Keratinocyte (primary cell): ENCODE results near the gene LMBR1L. TPM values are rescaled to one million over a fixed set of nuclear protein-coding genes. Genes with fewer than 3 reads are reported as not detected.

Experiments
- DNase-seq: peaks from one replicate; pipeline ENCODE4 v3.0.0-alpha.2; 2011; ENCODE audit warnings: low read depth, missing footprints, low spot score
- FAIRE-seq: peaks from 2 replicates; lab custom pipeline; 2011; peaks lifted over from hg19 to GRCh38; lab: Jason Lieb, UNC
- H2AFZ ChIP-seq: 2 replicates; pipeline ENCODE4 v1.6.0; 2012; ENCODE audit warnings: low read length, control low read depth, inconsistent platforms; ENCODE audit not compliant: control insufficient read depth
- H3K27ac ChIP-seq: 2 replicates; pipeline ENCODE4 v1.5.1; 2011; ENCODE audit warnings: low read length; ENCODE audit not compliant: control insufficient read depth, insufficient read depth
- H3K27me3 ChIP-seq: 3 replicates; pipeline ENCODE4 v1.6.0; 2011; ENCODE audit warnings: low read length; ENCODE audit not compliant: control insufficient read depth, insufficient read depth; ENCODE audit errors: extremely low read depth
- H3K36me3 ChIP-seq, 2 experiments: 2 replicates in 1 of 2; 3 replicates in 1 of 2; pipeline ENCODE4 v1.5.1; 2011; ENCODE audit warnings: low read length in 2 of 2, mild to moderate bottlenecking in 1 of 2; ENCODE audit not compliant: control insufficient read depth in 2 of 2, insufficient read depth in 2 of 2; ENCODE audit errors: extremely low read depth in 1 of 2
- H3K4me1 ChIP-seq: 3 replicates; pipeline ENCODE4 v1.5.1; 2011; ENCODE audit warnings: low read length; ENCODE audit not compliant: control insufficient read depth, insufficient read depth; ENCODE audit errors: extremely low read depth
- H3K4me2 ChIP-seq: 3 replicates; pipeline ENCODE4 v1.6.0; 2011; ENCODE audit warnings: low read depth, low read length; ENCODE audit not compliant: control insufficient read depth, insufficient read depth; ENCODE audit errors: extremely low read depth
- H3K4me3 ChIP-seq, 3 experiments: fragments of 200-600 bp in 1 of 3; sonication (generic) in 1 of 3; 2 replicates in 2 of 3; 3 replicates in 1 of 3; pipeline ENCODE4 v1.5.1; 2011 to 2016; ENCODE audit warnings: low read length in 3 of 3, mild to moderate bottlenecking in 3 of 3, control low read depth in 2 of 3, inconsistent platforms in 1 of 3, low read depth in 1 of 3, mixed read lengths in 1 of 3, mixed run types in 1 of 3, moderate library complexity in 1 of 3; ENCODE audit not compliant: control insufficient read depth in 2 of 3, insufficient read depth in 2 of 3; ENCODE audit errors: extremely low read depth in 1 of 3
- H3K79me2 ChIP-seq: 2 replicates; pipeline ENCODE4 v1.6.0; 2012; ENCODE audit warnings: low read length; ENCODE audit not compliant: control insufficient read depth, insufficient read depth
- H3K9ac ChIP-seq: 3 replicates; pipeline ENCODE4 v1.6.0; 2011; ENCODE audit warnings: low read length; ENCODE audit not compliant: control insufficient read depth, insufficient read depth; ENCODE audit errors: extremely low read depth
- H3K9me1 ChIP-seq: 3 replicates; pipeline ENCODE4 v1.6.0; 2011; ENCODE audit warnings: low read length; ENCODE audit not compliant: control insufficient read depth, insufficient read depth; ENCODE audit errors: extremely low read depth
- H3K9me3 ChIP-seq: 2 replicates; pipeline ENCODE4 v1.5.1; 2012; ENCODE audit warnings: low read depth, low read length; ENCODE audit not compliant: control insufficient read depth
- H4K20me1 ChIP-seq: 3 replicates; pipeline ENCODE4 v1.6.0; 2011; ENCODE audit warnings: low read length; ENCODE audit not compliant: control insufficient read depth, insufficient read depth; ENCODE audit errors: extremely low read depth
- CTCF ChIP-seq, 3 experiments: IDR thresholded peaks in 1 of 3; conservative IDR thresholded peaks in 1 of 3; optimal IDR thresholded peaks in 1 of 3; 2 replicates in 2 of 3; 3 replicates in 1 of 3; pipeline versions ENCODE3 to v1.5.1; 2011; ENCODE audit warnings: low read length in 3 of 3, mild to moderate bottlenecking in 3 of 3, moderate library complexity in 2 of 3, control low read depth in 1 of 3, inconsistent platforms in 1 of 3; ENCODE audit not compliant: insufficient read depth in 2 of 3; ENCODE audit errors: extremely low read depth in 1 of 3
- EZH2 ChIP-seq: IDR thresholded peaks from one replicate; pipeline ENCODE4 v1.6.1; 2012; ENCODE audit warnings: inconsistent platforms, mild to moderate bottlenecking, low read length, moderate library complexity
- dilution Hi-C: fragments of 300-500 bp; cut with MboI; formaldehyde crosslinking; loops from one replicate; pipeline ENCODE4 v1.7.0; 2020; ENCODE audit warnings: low sequenced_read_pairs; ENCODE audit not compliant: extremely low pct_ligation_motif_present
- polyA plus RNA-seq, 5 experiments: library from polyadenylated mRNA; depleted of rRNA in 3 of 5; stranded (reverse) in 3 of 5; stranded (forward) in 1 of 5; unstranded in 1 of 5; fragments of >200 nt; gene quantifications; 1 replicate in 1 of 5; 2 replicates in 3 of 5; 3 replicates in 1 of 5; pipeline versions ENCODE4 v1.2.1 to v1.2.3, GENCODE V29; 2011 to 2012; ENCODE audit warnings: missing spikeins in 2 of 5, low read depth in 1 of 5, low replicate concordance in 1 of 5

Gene LMBR1L
- polyA plus RNA-seq, 1 donor (not counting 4 experiments of a cell fraction or from before 2014, with no cell fraction given), result 30.1 TPM

DNA sequence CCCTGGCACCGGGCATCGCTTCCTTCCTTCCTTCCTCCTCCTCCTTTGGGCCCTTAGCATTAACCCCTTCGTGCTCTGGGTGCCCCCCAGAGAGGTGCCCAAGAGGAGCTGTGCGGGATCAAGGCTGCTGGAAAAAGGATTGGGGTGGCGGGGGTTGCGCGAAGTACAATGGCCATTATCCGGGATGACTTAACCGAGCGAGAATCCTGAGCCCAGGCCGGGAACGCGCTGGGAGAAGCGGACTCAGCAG is 18.9 kb downstream of the LMBR1L start:
- Histone ChIP-seq H3K27ac (no peak overlapping the region), H3K4me2 (peak overlapping the region; percentile 40), H3K36me3 (peaks cover under 1% of the 10 kb centered on the region in 2 experiments), H4K20me1 (no peaks in the 10 kb centered on the region), H3K9ac (no peak overlapping the region), H3K4me1 (peaks cover 14% of the 10 kb centered on the region), H3K4me3 (no peak overlapping the region), H3K9me1 (no peaks in the 10 kb centered on the region), H3K79me2 (no peaks in the 10 kb centered on the region), H3K9me3 (no peaks in the 10 kb centered on the region), H3K27me3 (peaks cover 73% of the 10 kb centered on the region), H2AFZ (no peak overlapping the region)
- FAIRE-seq, result no peak
- dilution Hi-C loops, result no loop called here
- TF ChIP-seq EZH2 (peak; percentile 5), CTCF (optimal IDR thresholded peaks at IDR 0.05 in 1 of 3, IDR thresholded peaks at IDR 0.05 in 1 of 3, conservative IDR thresholded peaks at IDR 0.05 in 1 of 3; ENCODE audit: extremely low read depth in 1 of 3, insufficient read depth in 2 of 3, low read length in 3 of 3) (no peak)
- DNase-seq, result no peak

- no peak overlapping the region for H3K27ac ChIP-seq
- peak overlapping the region; percentile 40 for H3K4me2 ChIP-seq
- peak; percentile 64 for TF ChIP-seq EZH2
- TF ChIP-seq CTCF (optimal IDR thresholded peaks at IDR 0.05 in 1 of 3, IDR thresholded peaks at IDR 0.05 in 1 of 3, conservative IDR thresholded peaks at IDR 0.05 in 1 of 3; ENCODE audit: extremely low read depth in 1 of 3, insufficient read depth in 2 of 3, low read length in 3 of 3), result no peak
- DNase-seq, result no peak
- H3K4me1 ChIP-seq, result peaks cover 14% of the 10 kb centered on the region
- no peaks in the 10 kb centered on the region for H3K9me3 ChIP-seq
- dilution Hi-C loops, result no loop called here
- H3K9ac ChIP-seq, result no peak overlapping the region
- H3K36me3 ChIP-seq, result no peaks in the 10 kb centered on the region
- no peak overlapping the region for H2AFZ ChIP-seq
- no peak overlapping the region for H3K4me3 ChIP-seq
- no peaks in the 10 kb centered on the region for H3K9me1 ChIP-seq
- H3K79me2 ChIP-seq, result no peaks in the 10 kb centered on the region
- H3K27me3 ChIP-seq, result peaks cover 73% of the 10 kb centered on the region
- no peak for FAIRE-seq
- no peaks in the 10 kb centered on the region for H4K20me1 ChIP-seq
Measured at GRCh38 chr12:49091056-49091835, 19.4 kb downstream of the LMBR1L start.
